Esophagus muscularis mucosa (tissue), 3 donors: ENCODE results near the gene CRYBB1.

Source experiments
- CTCF ChIP-seq, 3 experiments: fragments of 200-600 bp in 2 of 3; fragments of 450-650 bp in 1 of 3; sonication (generic) in 2 of 3; IDR thresholded peaks; one replicate each; pipeline ENCODE4 v1.5.1; 2017 to 2019; ENCODE audit warnings: antibody characterized with exemption in 3 of 3, mild to moderate bottlenecking in 2 of 3, moderate library complexity in 1 of 3
- POLR2A ChIP-seq: fragments of 450-650 bp; IDR thresholded peaks from one replicate; pipeline ENCODE4 v1.6.1; 2017; ENCODE audit warnings: antibody characterized with exemption, moderate library complexity, mild to moderate bottlenecking, low read depth

DNA sequence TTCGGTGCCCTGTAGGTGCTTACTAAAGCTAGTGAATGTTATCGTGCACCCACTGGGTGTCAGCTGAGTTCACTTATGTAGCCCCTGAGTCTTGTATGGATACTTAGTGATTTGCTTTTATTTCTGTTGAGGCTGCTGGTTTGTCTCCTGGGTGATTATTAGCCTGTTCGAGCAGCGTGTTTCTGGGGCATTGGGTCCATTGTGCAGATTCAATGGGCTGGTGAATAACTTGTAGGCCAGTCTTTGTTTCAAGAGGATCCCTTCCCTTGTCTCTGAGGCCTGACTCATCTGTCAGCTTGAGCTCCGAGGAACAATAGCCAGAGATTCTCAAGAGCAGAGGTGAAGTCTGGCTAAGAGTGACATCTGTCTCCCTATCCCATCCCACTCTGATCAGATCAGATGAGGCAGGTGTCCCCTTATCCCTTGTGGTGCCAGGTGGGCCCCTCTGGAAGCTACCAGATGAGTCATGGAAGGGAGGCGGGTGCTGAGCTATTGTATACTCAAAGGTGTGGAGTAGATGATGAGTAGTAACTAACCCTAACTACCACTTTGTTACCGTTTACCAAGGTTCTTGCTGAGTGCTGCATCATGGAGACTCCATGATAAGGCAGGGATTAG lies 43.2 kb upstream of the CRYBB1 start:
- TF ChIP-seq POLR2A = no peak
- no peak for TF ChIP-seq CTCF (IDR thresholded peaks at IDR 0.05)
